Measurements from ENCODE around the gene KCNH1. TPM values are rescaled to one million over a fixed set of nuclear protein-coding genes. Genes with fewer than 3 reads are reported as not detected.

Gene KCNH1
- total and polyA plus RNA-seq, 7 donors: 0.10 to 0.22 (median 0.17) TPM

DNA sequence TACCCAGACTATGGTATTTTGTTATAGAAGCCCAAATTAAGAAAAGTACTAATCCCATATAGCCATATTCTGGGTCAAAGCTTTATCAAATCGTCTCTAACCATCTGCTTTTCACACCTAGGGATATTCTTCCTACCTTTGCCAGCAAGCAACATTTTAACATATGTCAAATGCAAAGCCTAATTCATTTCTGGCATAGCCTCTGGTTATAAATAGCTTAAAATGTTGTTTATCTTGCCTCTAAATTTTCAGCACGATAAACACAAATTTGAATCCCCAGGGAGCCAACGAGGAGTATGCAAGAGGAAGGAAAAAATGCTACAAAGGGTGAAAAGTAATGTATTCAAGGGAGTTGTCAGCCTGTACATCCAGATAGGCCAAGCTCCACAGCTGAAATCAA lies 357.2 kb downstream of the KCNH1 start:
- H3K27me3 ChIP-seq (ENCODE audit: insufficient read depth in 3 of 3, low read length in 2 of 3): no peaks in the 10 kb centered on the region
- no peak overlapping the region for H3K4me3 ChIP-seq
- 59 to 64% (median 63%) methylated on average over 3 of the region's 3 CpGs for WGBS, 3 donors
- intact Hi-C loops (cut with DNase I): no loop called here
- DNase-seq (no peak), ATAC-seq (no peak)
- no peaks in the 10 kb centered on the region for H3K9me3 ChIP-seq
- TF ChIP-seq, protein P1, sequence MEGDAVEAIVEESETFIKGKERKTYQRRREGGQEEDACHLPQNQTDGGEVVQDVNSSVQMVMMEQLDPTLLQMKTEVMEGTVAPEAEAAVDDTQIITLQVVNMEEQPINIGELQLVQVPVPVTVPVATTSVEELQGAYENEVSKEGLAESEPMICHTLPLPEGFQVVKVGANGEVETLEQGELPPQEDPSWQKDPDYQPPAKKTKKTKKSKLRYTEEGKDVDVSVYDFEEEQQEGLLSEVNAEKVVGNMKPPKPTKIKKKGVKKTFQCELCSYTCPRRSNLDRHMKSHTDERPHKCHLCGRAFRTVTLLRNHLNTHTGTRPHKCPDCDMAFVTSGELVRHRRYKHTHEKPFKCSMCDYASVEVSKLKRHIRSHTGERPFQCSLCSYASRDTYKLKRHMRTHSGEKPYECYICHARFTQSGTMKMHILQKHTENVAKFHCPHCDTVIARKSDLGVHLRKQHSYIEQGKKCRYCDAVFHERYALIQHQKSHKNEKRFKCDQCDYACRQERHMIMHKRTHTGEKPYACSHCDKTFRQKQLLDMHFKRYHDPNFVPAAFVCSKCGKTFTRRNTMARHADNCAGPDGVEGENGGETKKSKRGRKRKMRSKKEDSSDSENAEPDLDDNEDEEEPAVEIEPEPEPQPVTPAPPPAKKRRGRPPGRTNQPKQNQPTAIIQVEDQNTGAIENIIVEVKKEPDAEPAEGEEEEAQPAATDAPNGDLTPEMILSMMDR (IDR thresholded peaks at IDR 0.05): no peak
- H3K27ac ChIP-seq: no peak overlapping the region
- no peaks in the 10 kb centered on the region for H3K4me1 ChIP-seq
- H3K36me3 ChIP-seq (ENCODE audit: insufficient read depth in 1 of 2, low read depth in 1 of 2): no peaks in the 10 kb centered on the region

DNA sequence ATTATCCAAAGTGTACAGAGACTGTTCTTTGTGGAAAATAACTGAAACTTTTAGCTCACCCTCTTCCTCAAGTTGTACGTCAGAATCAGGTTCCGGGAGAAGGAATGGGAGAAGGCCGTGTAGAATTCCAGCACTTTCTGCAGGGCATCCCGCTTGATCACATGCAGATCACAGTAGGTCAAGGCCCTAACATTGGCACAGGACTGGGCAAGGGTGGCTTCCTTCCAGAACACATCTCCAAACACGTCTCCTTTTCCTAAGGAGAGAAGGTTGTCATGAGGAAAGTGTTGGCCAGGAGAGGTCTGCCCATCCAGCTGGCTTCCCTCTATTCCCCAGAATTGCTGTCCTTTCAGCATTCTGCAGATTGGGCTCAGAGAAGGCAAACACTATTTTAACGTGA lies 358.7 kb downstream of the KCNH1 start:
- Histone ChIP-seq H3K36me3 (ENCODE audit: insufficient read depth in 1 of 2, low read depth in 1 of 2) (no peaks in the 10 kb centered on the region), H3K4me3 (no peak overlapping the region), H3K9me3 (no peaks in the 10 kb centered on the region), H3K27ac (no peak overlapping the region), H3K4me1 (no peaks in the 10 kb centered on the region), H3K27me3 (ENCODE audit: insufficient read depth in 3 of 3, low read length in 2 of 3) (no peaks in the 10 kb centered on the region)
- ATAC-seq (no peak), DNase-seq (no peak)
- 68 to 73% (median 70%) methylated on average over 6 of the region's 6 CpGs for WGBS, 3 donors
- TF ChIP-seq, protein P1 (IDR thresholded peaks at IDR 0.05): no peak
- intact Hi-C loops (cut with DNase I): no loop called here

DNA sequence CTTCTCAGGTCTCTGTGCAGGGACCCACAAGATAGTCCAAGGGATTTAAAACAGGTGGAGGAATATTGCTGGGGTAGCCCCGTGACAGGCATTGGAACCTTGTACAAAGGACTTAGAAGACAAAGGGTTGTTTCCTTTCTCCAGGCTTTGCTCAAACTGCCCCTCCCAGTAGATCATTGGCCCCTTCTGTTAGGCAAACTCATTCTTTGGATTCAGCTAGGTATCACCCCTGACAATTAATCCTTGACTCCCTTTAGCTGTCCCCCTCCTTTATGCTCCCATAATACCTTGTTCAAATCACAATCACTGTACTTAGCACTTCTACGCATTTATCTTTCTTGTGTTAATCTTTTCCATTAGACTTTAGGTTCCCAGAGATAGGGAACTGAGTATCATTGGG lies 360.5 kb downstream of the KCNH1 start:
- H3K4me1 ChIP-seq: no peaks in the 10 kb centered on the region
- H3K27me3 ChIP-seq (ENCODE audit: insufficient read depth in 3 of 3, low read length in 2 of 3): no peaks in the 10 kb centered on the region
- H3K4me3 ChIP-seq: no peak overlapping the region
- no peaks in the 10 kb centered on the region for H3K9me3 ChIP-seq
- DNase-seq: no peak
- TF ChIP-seq, protein P1 (IDR thresholded peaks at IDR 0.05): no peak
- ATAC-seq: no peak
- no peak overlapping the region for H3K27ac ChIP-seq
- WGBS, 3 donors: 78 to 86% (median 81%) methylated on average over 2 of the region's 2 CpGs
- H3K36me3 ChIP-seq (ENCODE audit: insufficient read depth in 1 of 2, low read depth in 1 of 2): no peaks in the 10 kb centered on the region
- intact Hi-C loops (cut with DNase I): no loop called here

DNA sequence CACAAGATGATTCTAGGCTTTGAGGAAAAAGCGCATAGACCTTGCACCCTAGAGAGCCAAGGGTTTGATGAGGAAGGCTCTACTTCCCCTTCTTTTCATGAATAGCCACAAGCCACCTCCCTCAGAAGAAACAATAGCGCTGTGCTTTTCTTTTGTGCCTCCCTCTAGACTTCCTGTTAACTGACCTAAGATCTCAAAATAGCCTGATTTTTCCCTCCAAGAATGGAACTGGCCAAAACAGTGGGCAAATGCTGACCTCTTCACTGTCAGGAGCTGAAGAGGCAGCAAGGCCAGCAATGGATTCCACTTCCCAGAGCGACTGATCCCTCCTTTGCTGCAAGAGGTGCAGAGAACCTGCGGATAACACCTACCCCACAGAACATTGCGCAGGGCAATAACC lies 362.8 kb downstream of the KCNH1 start:
- intact Hi-C loops (cut with DNase I): no loop called here
- Histone ChIP-seq H3K9me3 (no peaks in the 10 kb centered on the region), H3K27me3 (ENCODE audit: insufficient read depth in 3 of 3, low read length in 2 of 3) (no peaks in the 10 kb centered on the region), H3K4me1 (no peaks in the 10 kb centered on the region), H3K4me3 (no peak overlapping the region), H3K27ac (no peak overlapping the region), H3K36me3 (ENCODE audit: insufficient read depth in 1 of 2, low read depth in 1 of 2) (no peaks in the 10 kb centered on the region)
- DNase-seq (no peak), ATAC-seq (no peak)
- TF ChIP-seq, protein P1 (IDR thresholded peaks at IDR 0.05): no peak
- WGBS, 3 donors: 64 to 83% (median 81%) methylated on average over 5 of the region's 5 CpGs

DNA sequence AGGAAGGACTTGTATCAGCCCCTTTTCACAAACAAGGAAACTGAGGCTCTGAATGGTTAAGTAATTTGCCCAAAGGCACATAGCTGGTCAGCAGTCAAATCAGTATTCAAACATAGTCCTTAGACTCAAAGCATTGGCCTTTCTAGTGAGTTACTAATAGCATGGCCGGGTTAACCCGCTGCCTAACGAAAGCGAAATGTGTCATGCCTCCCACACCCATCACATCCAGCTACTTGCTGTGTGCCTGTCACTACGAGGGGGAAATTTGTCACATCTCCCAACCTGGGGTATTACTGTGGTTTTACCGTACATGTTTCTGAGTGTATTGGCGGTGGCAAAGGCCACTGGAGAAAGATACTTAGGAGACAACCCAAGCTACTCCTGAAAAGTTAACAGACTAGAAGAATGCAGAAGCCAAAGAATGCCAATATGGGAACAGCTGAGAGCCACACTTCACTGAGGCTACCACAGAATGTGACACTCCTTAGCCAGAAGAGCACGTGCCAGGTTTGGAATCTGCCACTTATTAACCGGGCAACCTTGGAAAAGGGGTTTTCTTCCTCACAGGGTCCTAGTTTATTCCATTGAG lies 363.5 kb downstream of the KCNH1 start:
- H3K9me3 ChIP-seq: no peaks in the 10 kb centered on the region
- no peak overlapping the region for H3K4me3 ChIP-seq
- intact Hi-C loops (cut with DNase I): no loop called here
- H3K4me1 ChIP-seq: no peaks in the 10 kb centered on the region
- ATAC-seq: no peak
- no peaks in the 10 kb centered on the region for H3K36me3 ChIP-seq (ENCODE audit: insufficient read depth in 1 of 2, low read depth in 1 of 2)
- TF ChIP-seq, protein P1 (IDR thresholded peaks at IDR 0.05): no peak
- WGBS, 3 donors: 82 to 88% (median 86%) methylated on average over 9 of the region's 9 CpGs
- H3K27ac ChIP-seq: no peak overlapping the region
- no peaks in the 10 kb centered on the region for H3K27me3 ChIP-seq (ENCODE audit: insufficient read depth in 3 of 3, low read length in 2 of 3)
- no peak for DNase-seq

Measured in psoas muscle (tissue), 8 donors.